ENCODE measurements around the gene FUZ.

The FUZ gene, protein sequence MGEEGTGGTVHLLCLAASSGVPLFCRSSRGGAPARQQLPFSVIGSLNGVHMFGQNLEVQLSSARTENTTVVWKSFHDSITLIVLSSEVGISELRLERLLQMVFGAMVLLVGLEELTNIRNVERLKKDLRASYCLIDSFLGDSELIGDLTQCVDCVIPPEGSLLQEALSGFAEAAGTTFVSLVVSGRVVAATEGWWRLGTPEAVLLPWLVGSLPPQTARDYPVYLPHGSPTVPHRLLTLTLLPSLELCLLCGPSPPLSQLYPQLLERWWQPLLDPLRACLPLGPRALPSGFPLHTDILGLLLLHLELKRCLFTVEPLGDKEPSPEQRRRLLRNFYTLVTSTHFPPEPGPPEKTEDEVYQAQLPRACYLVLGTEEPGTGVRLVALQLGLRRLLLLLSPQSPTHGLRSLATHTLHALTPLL

GRCh38 chr19:49812997-49813861 is at the start of gene FUZ:
TSS of gene FUZ (minus strand) at chr19:49813292. CDS start at chr19:49813106, 186 bp downstream.
- peak; percentile 60 to 96 for DNase-seq

DNA sequence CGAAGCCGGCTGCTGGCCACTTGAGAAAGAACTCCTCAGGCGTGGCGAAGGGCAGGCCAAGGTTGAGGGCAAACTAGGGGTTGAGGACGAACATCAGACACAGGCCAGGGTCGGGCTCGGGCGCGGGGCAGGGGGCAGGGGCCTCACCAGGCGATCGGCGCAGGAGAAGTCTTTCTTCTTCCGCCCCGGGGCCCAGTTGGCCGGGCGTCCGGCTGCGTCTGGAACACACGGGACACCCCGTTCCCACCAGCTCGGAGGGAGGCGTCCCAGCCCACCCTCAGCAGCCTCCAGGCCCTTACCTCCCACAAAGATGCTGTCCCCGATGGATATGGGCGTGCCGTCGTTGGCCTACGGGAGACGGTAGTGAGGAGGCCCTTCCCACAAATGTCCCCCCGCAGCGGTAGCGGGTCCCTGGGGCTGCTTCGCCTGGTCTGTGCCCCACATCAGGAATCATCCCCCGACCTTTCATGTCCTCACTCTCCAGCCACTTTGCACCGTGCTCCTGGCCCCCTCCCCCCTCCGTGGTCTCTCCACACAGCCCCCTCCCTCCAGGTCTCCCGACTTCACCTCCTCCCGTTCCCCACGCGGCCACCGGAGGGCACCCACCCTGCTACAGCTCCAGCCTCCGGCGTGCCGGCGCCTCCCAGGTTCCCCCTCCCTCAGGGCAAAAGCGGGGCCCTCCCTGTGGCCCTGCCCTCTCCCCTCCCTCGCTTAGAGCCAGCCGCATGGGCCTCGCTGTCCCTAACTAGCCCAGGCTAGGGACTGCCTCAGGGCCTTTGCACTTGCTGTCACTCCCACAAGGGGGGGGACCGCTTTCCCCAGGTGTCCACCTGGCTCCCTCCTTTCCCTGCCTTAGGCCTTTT is 49.5 kb upstream of the FUZ start:
- no peak for DNase-seq

DNA sequence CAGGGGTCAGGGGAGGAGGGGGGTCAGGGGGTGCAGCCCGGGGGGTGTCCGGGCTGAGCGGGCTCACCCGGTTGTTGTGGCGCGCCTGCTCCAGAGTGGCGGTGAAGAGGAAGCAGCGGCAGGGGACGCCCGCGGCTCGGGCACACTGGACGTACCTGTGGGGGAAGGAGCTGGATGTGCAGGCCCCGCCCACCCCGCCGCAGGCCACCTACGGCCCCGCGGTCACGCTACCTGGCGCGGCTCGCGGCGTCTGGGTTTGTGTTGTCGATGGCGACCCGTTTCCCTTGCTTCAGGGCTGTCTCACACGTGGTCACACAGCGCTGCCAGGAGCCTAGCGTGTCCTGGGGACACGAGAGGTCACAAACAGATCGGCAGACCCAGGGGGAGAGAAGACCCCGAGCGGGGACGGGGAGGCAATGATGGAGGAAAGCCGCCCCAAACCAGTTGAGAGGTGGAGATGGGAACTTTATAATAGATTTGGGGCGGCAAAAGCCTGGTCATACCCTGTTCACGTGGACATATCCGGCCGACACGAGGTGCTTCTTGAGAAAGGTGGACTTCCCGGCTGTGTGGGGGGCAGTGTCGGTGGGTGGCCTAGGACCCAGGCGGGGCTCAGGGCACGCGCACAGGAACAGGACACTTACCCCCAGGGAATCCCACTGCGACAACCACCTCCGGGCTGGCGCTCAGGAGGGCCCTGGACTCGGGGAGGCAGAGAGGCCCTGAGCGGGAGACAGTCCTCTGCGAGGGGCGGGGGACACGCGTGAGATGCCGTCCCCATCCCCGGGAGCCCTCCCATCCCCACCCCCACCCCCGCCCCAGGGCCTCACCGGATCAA is 48.7 kb upstream of the FUZ start:
- no peak for DNase-seq

DNA sequence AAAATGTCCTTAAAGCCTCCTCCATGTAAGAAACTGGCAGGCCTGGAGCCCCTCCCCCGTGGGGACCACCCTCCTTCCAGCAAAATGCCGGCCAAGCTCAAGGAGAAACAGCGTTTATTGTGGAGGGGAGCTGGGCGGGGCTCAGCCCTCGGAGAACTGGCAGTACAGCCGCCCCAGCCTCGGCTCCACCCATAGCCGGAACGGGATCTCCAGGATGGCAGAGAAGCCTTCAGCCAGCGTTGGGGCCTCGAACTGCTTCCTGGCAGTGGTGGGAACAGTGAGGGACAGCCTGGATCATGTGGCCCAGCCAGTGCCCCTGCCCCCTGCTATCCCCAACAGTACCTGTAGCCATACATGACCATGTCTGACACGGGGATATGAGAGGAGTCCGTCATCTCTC is 48.0 kb upstream of the FUZ start:
- no peak for DNase-seq

DNA sequence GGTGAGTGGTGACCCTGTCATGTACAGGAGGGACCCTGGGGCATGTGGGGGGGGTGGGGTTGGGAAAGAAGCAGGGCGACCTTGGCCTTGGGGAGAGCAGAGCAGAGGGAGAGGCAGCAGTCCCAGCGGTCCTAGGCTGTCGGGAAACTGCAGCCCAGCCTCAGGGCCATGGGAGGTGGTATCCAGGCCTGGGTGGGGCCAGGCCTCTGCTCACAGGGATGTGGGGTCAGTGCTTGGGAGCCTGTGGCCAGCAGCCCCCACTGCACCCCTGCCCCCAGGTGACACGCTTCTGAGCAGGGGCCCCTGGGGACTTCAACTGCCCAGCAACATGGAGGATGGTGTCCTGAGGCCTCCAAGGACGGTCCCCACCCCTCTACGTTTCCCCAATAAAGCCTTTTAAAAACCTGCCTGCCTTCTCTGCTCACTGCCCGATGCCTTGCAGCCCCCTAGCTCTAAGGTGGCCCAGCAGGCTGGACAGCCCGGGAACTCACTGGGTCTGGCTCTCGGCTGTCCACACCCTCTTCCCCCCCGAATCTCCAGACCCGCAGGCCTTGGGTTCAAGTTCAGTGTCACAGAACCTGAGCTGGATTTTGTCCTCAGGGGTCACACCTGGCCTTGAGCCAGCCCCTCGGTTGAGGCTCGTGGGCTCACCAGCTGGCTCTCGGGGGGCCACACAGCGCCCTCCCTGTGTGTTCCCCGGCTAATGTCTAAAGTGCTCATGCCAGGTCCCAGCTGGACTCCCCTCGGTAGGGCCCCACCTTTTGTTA is 47.4 kb upstream of the FUZ start:
- no peak for DNase-seq

GRCh38 chr19:49859682-49860335 is 46.7 kb upstream of the FUZ start:
- DNase-seq = no peak

- no peak for DNase-seq
Measured at GRCh38 chr19:49858088-49858985, 45.2 kb upstream of the FUZ start.

DNA sequence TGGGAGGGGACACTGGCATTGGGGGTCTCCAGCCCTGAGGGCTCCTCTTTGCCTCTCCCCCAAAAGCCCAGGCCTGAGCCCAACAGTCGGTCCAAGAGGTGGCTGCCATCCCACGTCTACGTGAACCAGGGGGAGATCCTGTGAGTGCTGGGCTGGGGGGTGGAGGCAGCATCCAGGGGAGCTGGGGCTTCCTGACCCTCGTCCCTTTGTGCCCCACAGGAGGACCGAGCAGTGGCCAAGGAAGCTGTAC is 44.7 kb upstream of the FUZ start:
- no peak for DNase-seq

DNA sequence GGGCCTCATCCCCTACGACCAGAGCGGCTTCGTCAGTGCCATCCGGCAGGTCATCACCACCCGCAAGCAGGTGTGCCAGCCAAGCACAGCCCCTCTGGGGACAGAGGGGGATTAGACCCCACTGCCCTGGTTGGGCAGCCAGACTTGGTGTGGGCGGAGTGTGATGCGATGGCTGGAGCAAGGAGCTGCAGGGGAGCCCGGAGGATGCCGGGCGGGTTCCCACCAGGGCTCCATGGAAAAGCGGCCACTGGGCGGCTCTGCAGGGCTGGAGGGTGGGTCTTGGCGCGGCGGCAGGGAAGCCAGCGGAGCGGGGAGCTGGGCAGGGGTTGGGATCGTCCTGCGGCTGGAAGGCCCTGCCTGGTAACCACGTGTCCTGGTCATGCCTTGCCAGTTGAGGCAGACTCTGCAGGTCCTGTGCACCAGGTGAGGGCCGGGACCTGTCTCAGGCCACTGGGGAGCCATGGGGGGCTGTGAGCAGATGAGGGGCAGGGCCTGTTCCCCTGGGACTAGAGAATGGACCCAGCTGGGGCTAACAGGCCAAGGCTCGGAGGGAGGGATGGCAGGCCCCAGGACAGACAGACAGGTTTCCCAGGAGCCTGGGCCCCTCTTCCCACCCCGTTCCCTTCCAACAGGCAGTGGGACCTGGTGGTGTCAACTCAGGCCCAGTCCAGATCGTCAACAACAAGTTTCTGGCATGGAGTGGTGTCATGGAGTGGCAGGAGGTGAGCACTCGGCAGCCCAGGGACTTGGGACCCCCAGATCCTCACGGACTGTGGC is 44.2 kb upstream of the FUZ start:
- DNase-seq = no peak

DNA sequence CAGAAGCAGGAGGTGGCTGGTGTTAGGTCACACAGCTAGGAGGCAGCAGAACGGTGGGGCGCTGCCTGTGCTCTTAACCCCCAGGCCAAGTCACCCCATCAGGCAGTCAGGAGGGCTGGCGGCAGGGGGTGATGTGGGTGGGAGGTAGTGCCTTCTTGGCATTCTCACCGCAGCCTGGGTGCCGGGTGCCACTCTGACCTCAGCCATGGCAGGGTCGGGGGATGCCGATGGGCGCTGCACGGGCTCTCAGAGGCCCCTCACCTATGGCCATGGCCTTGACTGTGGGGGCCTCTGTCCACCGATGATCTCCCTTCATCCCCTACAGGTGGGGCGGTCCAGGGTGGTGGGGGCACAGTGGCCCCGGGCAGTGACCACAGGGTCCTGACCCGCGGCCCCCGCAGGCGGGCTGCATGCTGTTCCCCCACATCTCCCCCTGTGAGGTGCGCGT is 43.5 kb upstream of the FUZ start:
- DNase-seq = no peak

GRCh38 chr19:49855676-49856573 is 42.8 kb upstream of the FUZ start:
- DNase-seq = no peak

DNA sequence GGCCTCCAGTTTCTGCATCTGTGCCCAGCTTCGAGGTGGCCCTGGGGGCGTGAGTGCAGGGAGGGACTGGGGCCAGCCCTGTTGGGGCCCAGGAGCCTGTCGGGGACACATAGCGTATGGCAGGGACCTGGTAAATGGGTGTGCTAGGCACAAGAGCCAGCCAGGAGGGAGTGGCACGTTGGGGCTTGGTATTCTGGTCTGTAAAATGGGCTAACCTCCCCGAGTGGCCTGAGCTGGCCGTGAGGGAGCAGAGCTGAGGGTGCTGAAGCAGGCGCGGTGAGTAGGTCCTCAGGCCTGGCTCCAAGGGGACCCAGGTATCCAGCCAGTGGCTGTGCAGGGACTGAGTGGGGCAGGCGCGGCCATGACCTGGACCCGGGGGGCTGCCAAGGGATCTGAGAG is 42.2 kb upstream of the FUZ start:
- DNase-seq = no peak

- no peak for DNase-seq
Measured at GRCh38 chr19:49854378-49855263, 41.5 kb upstream of the FUZ start.

DNA sequence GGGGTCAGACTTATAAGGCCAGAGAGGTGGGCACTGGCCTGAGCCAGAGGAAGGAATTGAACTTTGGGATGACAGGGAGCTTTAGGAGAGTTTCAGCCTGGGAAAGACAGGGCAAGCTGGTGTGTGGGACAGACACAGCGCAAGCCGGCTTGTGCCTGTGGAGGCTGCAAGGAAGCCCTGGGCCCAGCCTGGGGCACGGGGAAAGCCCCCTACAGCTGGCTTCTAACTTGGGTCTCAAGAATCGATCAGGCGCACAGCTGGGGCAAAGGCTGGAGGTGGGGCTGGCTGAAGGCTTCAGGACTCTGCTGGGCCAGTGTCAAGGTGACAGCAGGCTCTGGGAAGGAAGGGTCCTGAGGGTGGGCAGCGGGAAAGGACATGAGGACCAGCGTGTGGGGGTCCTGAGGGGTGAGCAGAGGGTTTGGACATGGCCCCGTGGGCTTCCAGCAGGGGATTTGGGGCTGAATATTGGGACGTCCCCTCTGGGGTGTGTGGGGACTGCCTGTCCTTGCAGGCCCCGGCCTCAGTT is 40.8 kb upstream of the FUZ start:
- DNase-seq = no peak

GRCh38 chr19:49852631-49853126 is 39.6 kb upstream of the FUZ start:
- no peak for DNase-seq
